IgD-negative memory B cell (primary cell): ENCODE results near the gene TMEM273. TPM values are rescaled to one million over a fixed set of nuclear protein-coding genes. Genes with fewer than 3 reads are reported as not detected.

ENCODE experiments used
- H3K27ac Mint-ChIP-seq, 3 donors: one replicate each; pipeline ENCODE4 v1.8.0; 2020 to 2022; ENCODE audit warnings: mild to moderate bottlenecking in 3 of 3, mixed read lengths in 3 of 3, moderate library complexity in 1 of 3
- H3K27me3 Mint-ChIP-seq: one replicate; pipeline ENCODE4 v1.8.0; 2021; ENCODE audit warnings: mixed read lengths
- H3K36me3 Mint-ChIP-seq: one replicate; pipeline ENCODE4 v1.8.0; 2020; ENCODE audit warnings: mild to moderate bottlenecking, mixed read lengths
- H3K4me1 Mint-ChIP-seq, 3 donors: one replicate each; pipeline ENCODE4 v1.8.0; 2020 to 2022; ENCODE audit warnings: mixed read lengths in 3 of 3, mild to moderate bottlenecking in 1 of 3
- H3K4me3 Mint-ChIP-seq, 4 donors: one replicate each; pipeline ENCODE4 v1.8.0; 2020 to 2022; ENCODE audit warnings: mild to moderate bottlenecking in 4 of 4, mixed read lengths in 4 of 4, moderate library complexity in 3 of 4
- H3K9me3 Mint-ChIP-seq, 3 donors: one replicate each; pipeline ENCODE4 v1.8.0; 2020 to 2021; ENCODE audit warnings: mixed read lengths in 3 of 3, mild to moderate bottlenecking in 1 of 3
- polyA plus RNA-seq: library from polyadenylated mRNA; unstranded; fragments of 300-500 nt; fragmentation: Illumina TruSeq; gene quantifications from one replicate; pipeline ENCODE4 v1.2.3, GENCODE V29; 2021

The TMEM273 gene
- polyA plus RNA-seq, 1 donor from 2014 or later: 137 TPM

- H3K27ac Mint-ChIP-seq: no peak overlapping the region
These were observed 80.3 kb downstream of the TMEM273 start for GRCh38 chr10:49107887-49108267.

GRCh38 chr10:49107111-49107886 lies 80.9 kb downstream of the TMEM273 start:
- H3K4me1 Mint-ChIP-seq: peaks cover 0 to 4% (median 0%) of the 10 kb centered on the region in 3 donors
- no peak overlapping the region for H3K4me3 Mint-ChIP-seq

More at GRCh38 chr10:49107887-49108267, 80.3 kb downstream of the TMEM273 start:
- no peaks in the 10 kb centered on the region for H3K9me3 Mint-ChIP-seq
- H3K36me3 Mint-ChIP-seq: no peaks in the 10 kb centered on the region
- peaks cover 10% of the 10 kb centered on the region for H3K27me3 Mint-ChIP-seq
- no peak overlapping the region for H3K4me3 Mint-ChIP-seq
- peaks cover 0 to 4% (median 0%) of the 10 kb centered on the region in 3 donors for H3K4me1 Mint-ChIP-seq

GRCh38 chr10:49106451-49106850 lies 81.7 kb downstream of the TMEM273 start:
- H3K36me3 Mint-ChIP-seq: no peaks in the 10 kb centered on the region
- no peak overlapping the region for H3K27ac Mint-ChIP-seq
- H3K9me3 Mint-ChIP-seq: peaks cover 0 to 5% (median 2%) of the 10 kb centered on the region in 3 donors
- peaks cover 0 to 4% (median 0%) of the 10 kb centered on the region in 3 donors for H3K4me1 Mint-ChIP-seq
- H3K4me3 Mint-ChIP-seq: no peak overlapping the region
- peaks cover 10% of the 10 kb centered on the region for H3K27me3 Mint-ChIP-seq

More at GRCh38 chr10:49107111-49107886, 80.9 kb downstream of the TMEM273 start:
- Mint-ChIP-seq H3K27ac (no peak overlapping the region), H3K9me3 (peaks cover 0 to 2% (median 0%) of the 10 kb centered on the region in 3 donors), H3K27me3 (peaks cover 10% of the 10 kb centered on the region), H3K36me3 (no peaks in the 10 kb centered on the region)

GRCh38 chr10:49105076-49105475 lies 83.1 kb downstream of the TMEM273 start:
- Mint-ChIP-seq H3K36me3 (no peaks in the 10 kb centered on the region), H3K27me3 (peaks cover 8% of the 10 kb centered on the region), H3K4me1 (peaks cover 0 to 4% (median 0%) of the 10 kb centered on the region in 3 donors), H3K27ac (no peak overlapping the region), H3K9me3 (peaks cover 0 to 5% (median 2%) of the 10 kb centered on the region in 3 donors), H3K4me3 (peak overlapping the region in 1 of 4 donors; percentile 63)

Other genes starting within 250 kb of the TMEM273 start
- 0.58 TPM for gene LRRC18, start 248.6 kb downstream of the TMEM273 start, polyA plus RNA-seq
- not detected for gene VSTM4, start 72.9 kb downstream of the TMEM273 start, polyA plus RNA-seq
- not detected for gene FAM170B, start 54.4 kb downstream of the TMEM273 start, polyA plus RNA-seq
- not detected for gene C10orf71, start 110.8 kb upstream of the TMEM273 start, polyA plus RNA-seq
- gene DRGX, start 207.7 kb upstream of the TMEM273 start, polyA plus RNA-seq: not detected